Measurements from ENCODE around the gene EEF1AKMT2. TPM values are rescaled to one million over a fixed set of nuclear protein-coding genes. Genes with fewer than 3 reads are reported as not detected.
A peak's percentile ranks its signal among the peaks of the same experiment; 100 is the strongest.

The EEF1AKMT2 gene
- total RNA-seq, 2 donors from 2014 or later = 2.6 to 14.3 TPM

GRCh38 chr10:124742413-124743190, 49.1 kb downstream of the EEF1AKMT2 start:
- no peak for TF ChIP-seq POLR2A (IDR thresholded peaks at IDR 0.05)
- peak in 2 of 7 experiments; percentile 7 to 14 for TF ChIP-seq CTCF (IDR thresholded peaks at IDR 0.05)
- no peaks in the 10 kb centered on the region for H3K27me3 ChIP-seq

GRCh38 chr10:124741922-124742412, 49.7 kb downstream of the EEF1AKMT2 start:
- peak in 1 of 4 donors; percentile 40 for DNase-seq
- Histone ChIP-seq H3K4me1 (peaks cover 62% of the 10 kb centered on the region), H3K36me3 (replicated peaks in 1 of 2; ENCODE audit: insufficient read depth in 1 of 2, low read depth in 2 of 2) (no peaks in the 10 kb centered on the region), H3K9me3 (no peaks in the 10 kb centered on the region), H3K4me3 (no peak overlapping the region), H3K27ac (peak overlapping the region in 3 of 4 donors; percentile 68 to 75 (median 70)), H3K27me3 (no peaks in the 10 kb centered on the region)
- TF ChIP-seq POLR2A (IDR thresholded peaks at IDR 0.05) = no peak
- no peak for TF ChIP-seq CTCF (IDR thresholded peaks at IDR 0.05)
- intact Hi-C loops (cut with DNase I) = loop anchor here (10.0 kb wide), 1 partner anchor 53 kb away; the partner anchor contains the start of gene EEF1AKMT2
- WGBS, 2 donors = 63 to 65% methylated on average over 9 of the region's 9 CpGs
- ATAC-seq = no peak

More at GRCh38 chr10:124742413-124743190, 49.1 kb downstream of the EEF1AKMT2 start:
- intact Hi-C loops (cut with DNase I) = loop anchor here (10.0 kb wide), 1 partner anchor 52 kb away; the partner anchor contains the start of gene EEF1AKMT2
- DNase-seq = no peak
- Histone ChIP-seq H3K9me3 (no peaks in the 10 kb centered on the region), H3K27ac (peak overlapping the region; percentile 2 to 75 (median 52)), H3K36me3 (replicated peaks in 1 of 2; ENCODE audit: insufficient read depth in 1 of 2, low read depth in 2 of 2) (no peaks in the 10 kb centered on the region), H3K4me3 (peak overlapping the region; percentile 39 to 65), H3K4me1 (peaks cover 55% of the 10 kb centered on the region)
- 10 to 30% methylated on average over 24 to 42 of the region's 42 CpGs for WGBS, 2 donors
- no peak for ATAC-seq

- 24 to 25% methylated on average over 13 of the region's 13 CpGs for WGBS, 2 donors
- Histone ChIP-seq H3K9me3 (no peaks in the 10 kb centered on the region), H3K4me1 (peaks cover 67% of the 10 kb centered on the region), H3K27ac (peak overlapping the region in 3 of 4 donors; percentile 68 to 75 (median 70)), H3K4me3 (no peak overlapping the region), H3K36me3 (replicated peaks in 1 of 2; ENCODE audit: insufficient read depth in 1 of 2, low read depth in 2 of 2) (no peaks in the 10 kb centered on the region), H3K27me3 (no peaks in the 10 kb centered on the region)
- intact Hi-C loops (cut with DNase I) = loop anchor here (10.0 kb wide), 1 partner anchor 53 kb away; the partner anchor contains the start of gene EEF1AKMT2
- DNase-seq (peak; percentile 78 to 89 (median 83)), ATAC-seq (peak; percentile 28)
- TF ChIP-seq POLR2A (IDR thresholded peaks at IDR 0.05) (no peak), CTCF (IDR thresholded peaks at IDR 0.05) (peak; percentile 51 to 88 (median 83))
These were observed 50.3 kb downstream of the EEF1AKMT2 start for GRCh38 chr10:124741281-124741921.

GRCh38 chr10:124740369-124741280, 51.1 kb downstream of the EEF1AKMT2 start:
- ATAC-seq = no peak
- DNase-seq = peak in 3 of 4 donors; percentile 45 to 67 (median 51)
- 29 to 37% methylated on average over 18 of the region's 18 CpGs for WGBS, 2 donors
- Histone ChIP-seq H3K4me3 (no peak overlapping the region), H3K9me3 (no peaks in the 10 kb centered on the region), H3K4me1 (peaks cover 75% of the 10 kb centered on the region), H3K27me3 (no peaks in the 10 kb centered on the region), H3K36me3 (replicated peaks in 1 of 2; ENCODE audit: insufficient read depth in 1 of 2, low read depth in 2 of 2) (no peaks in the 10 kb centered on the region), H3K27ac (peak overlapping the region; percentile 2 to 75 (median 69))
- no peak for TF ChIP-seq CTCF (IDR thresholded peaks at IDR 0.05)
- peak in 1 of 3 donors; percentile 20 for TF ChIP-seq POLR2A (IDR thresholded peaks at IDR 0.05)
- intact Hi-C loops (cut with DNase I) = loop anchor here (10.0 kb wide), 1 partner anchor 54 kb away; the partner anchor contains the start of gene EEF1AKMT2
